ENCODE data around the gene FZR1. TPM values are rescaled to one million over a fixed set of nuclear protein-coding genes. Genes with fewer than 3 reads are reported as not detected.

The FZR1 gene
- total and polyA plus RNA-seq, 2 of the 4 experiments (the other 2 are of a cell fraction): 21.5 to 47.8 TPM

DNA sequence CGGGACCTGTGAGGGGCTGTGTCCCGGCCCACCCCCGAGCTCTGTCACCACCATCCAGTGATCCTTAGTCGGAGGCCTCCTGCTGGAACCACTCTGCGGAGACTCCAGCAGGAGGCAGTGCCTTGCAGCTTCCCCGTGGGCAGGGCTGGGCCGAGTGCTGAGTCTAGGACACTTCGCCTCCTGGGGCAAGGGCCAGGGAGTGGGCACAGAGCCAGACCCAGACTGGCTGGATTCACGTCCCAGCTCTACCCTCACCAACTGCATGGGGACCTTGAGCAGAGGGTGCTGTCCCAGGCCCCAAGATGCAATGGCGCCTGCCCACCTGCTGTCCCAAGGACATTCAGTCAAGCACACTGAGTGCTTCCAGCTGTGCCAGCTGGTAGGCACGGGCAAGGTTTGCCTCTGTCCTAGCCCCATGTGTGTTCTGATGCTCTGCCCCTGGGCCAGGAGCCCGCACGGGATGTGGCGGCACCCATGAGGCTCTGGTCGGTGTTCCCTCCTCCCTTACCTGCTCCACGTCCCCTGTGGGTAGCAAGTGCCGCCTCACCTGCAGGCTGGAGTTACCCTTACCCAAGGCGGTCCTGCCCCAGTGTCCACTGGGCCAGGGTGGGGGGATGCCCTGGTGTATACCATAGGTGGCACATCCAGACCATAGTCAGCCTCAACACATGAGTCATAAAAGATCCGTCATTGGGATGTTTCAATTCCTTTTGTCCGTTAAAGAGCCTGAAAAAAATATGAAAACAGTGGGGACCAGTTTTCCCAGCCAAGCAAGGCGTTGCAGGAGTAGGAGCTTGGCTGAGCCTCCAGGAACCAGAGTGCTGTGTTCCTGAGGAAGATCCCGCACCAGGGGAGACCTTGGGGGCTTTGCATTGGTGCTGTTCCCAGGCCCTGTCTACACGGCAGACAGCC lies 7.4 kb downstream of the FZR1 start:
- Histone ChIP-seq H3K23ac (ENCODE audit: low read depth, low read length) (no peak overlapping the region), H3K9me3 (ENCODE audit: control insufficient read depth, insufficient read depth, low read length) (no peaks in the 10 kb centered on the region), H3K9me1 (ENCODE audit: insufficient read depth, low read length) (peaks cover 27% of the 10 kb centered on the region), H3K79me1 (ENCODE audit: low read depth in 1 of 2, low read length in 2 of 2) (peaks cover 6 to 95% of the 10 kb centered on the region in 2 experiments), H2AFZ (replicated peaks; ENCODE audit: low read length, poor library complexity) (no peak overlapping the region), H3K36me3 (ENCODE audit: control insufficient read depth, insufficient read depth, low read length) (peaks cover 13% of the 10 kb centered on the region), H3K4me2 (ENCODE audit: low read depth, low read length) (no peak overlapping the region), H3K18ac (ENCODE audit: low read depth, low read length) (no peak overlapping the region), H4K8ac (ENCODE audit: low read depth in 2 of 2, low read length in 2 of 2) (no peak overlapping the region), H4K5ac (ENCODE audit: low read depth, low read length) (no peak overlapping the region), H3K56ac (ENCODE audit: extremely low read depth, insufficient read depth, low read length) (no peak overlapping the region), H2AK9ac (replicated peaks; ENCODE audit: low read depth, low read length, poor library complexity) (peak overlapping the region; percentile 24), H3K4me1 (ENCODE audit: control insufficient read depth, insufficient read depth, low read length) (peaks cover 24% of the 10 kb centered on the region), H3K14ac (replicated peaks; ENCODE audit: low read depth, low read length) (no peak overlapping the region; the same call in 1 of the 2 replicates), H2BK20ac (ENCODE audit: low read depth, low read length) (no peak overlapping the region), H3K4ac (ENCODE audit: low read depth, low read length) (no peak overlapping the region), H2BK5ac (ENCODE audit: low read depth, low read length, poor library complexity, severe bottlenecking) (no peak overlapping the region), H3K4me3 (ENCODE audit: insufficient read depth, low read depth, low read length) (no peak overlapping the region), H3K27ac (ENCODE audit: insufficient read depth, low read length) (no peak overlapping the region), H3K9ac (ENCODE audit: low read depth, low read length) (no peak overlapping the region), H2BK15ac (ENCODE audit: low read depth, low read length) (no peak overlapping the region), H4K20me1 (ENCODE audit: insufficient read depth, low read length) (peaks cover 99% of the 10 kb centered on the region), H2BK120ac (ENCODE audit: low read depth, low read length) (no peak overlapping the region), H2AK5ac (ENCODE audit: low read depth, low read length) (peak overlapping the region; percentile 62; the same call in 1 of the 2 replicates), H3K27me3 (ENCODE audit: control insufficient read depth, insufficient read depth, low read length) (no peaks in the 10 kb centered on the region), H4K91ac (ENCODE audit: insufficient read depth, low read depth, low read length) (0 out of 2 replicates have a peak overlapping the region, but pooled peaks have one; percentile 21)
- in situ Hi-C loops (cut with MboI; ENCODE audit: low sequenced_read_pairs) (no loop called here), intact Hi-C loops (cut with micrococcal nuclease) (no loop called here), dilution Hi-C loops (cut with HindIII; ENCODE audit: low sequenced_read_pairs, unreplicated experiment) (no loop called here)
- ATAC-seq (ENCODE audit: low read depth) (no peak), DNase-seq (peak; percentile 25)
- no TSS peak for BruUV-seq (replicated peaks)
- 73% methylated on average over 10 of the region's 23 CpGs; no CpG with 5 or more reads in 1 of the 2 experiments for WGBS, 2 experiments (ENCODE audit: extremely low coverage in 2 of 2, insufficient read length in 1 of 2)
- CTCF ChIA-PET: no interaction called here
- no peak for TF ChIP-seq BHLHE40 (IDR thresholded peaks at IDR 0.05; ENCODE audit: low read depth, low read length)
- 0 out of 2 replicates have a peak, but pooled peaks have one; percentile 39 for TF ChIP-seq FOS (IDR thresholded peaks at IDR 0.05; ENCODE audit: low read depth, low read length)
- POLR2A ChIA-PET (ENCODE audit: unreplicated experiment): no interaction called here

All from IMR-90 (cell line).